K562 (cell line): Measurements from ENCODE around the gene EPB41L3. TPM values are rescaled to one million over a fixed set of nuclear protein-coding genes. Genes with fewer than 3 reads are reported as not detected.
A peak's percentile ranks its signal among the peaks of the same experiment; 100 is the strongest.

Experiments
- ATAC-seq: fragments of 200-7000 bp; cut with Tn5 transposase; 3 replicates; pipeline ENCODE4 v1.9.1; 2020; ENCODE audit warnings: moderate library complexity
- BruUV-seq: library from RNA; stranded (reverse); fragments of 400-500 nt; replicated peaks from 2 replicates; lab custom pipeline; 2021; lab: Mats Ljungman, UMichigan
- CTCF ChIA-PET: fragments of 300-600 bp; formaldehyde crosslinking; extraction: SDS; loops from one replicate; lab custom pipeline; 2021; ENCODE audit warnings: low intra/inter-chr PET ratio; lab: Yijun Ruan, JAX
- POLR2A ChIA-PET: fragments of 300-600, 350-650 bp; sonication (Branson Sonifier 250); formaldehyde crosslinking; extraction: SDS; loops from one replicate; lab custom pipeline; 2021; ENCODE audit warnings: antibody characterized with exemption, inconsistent platforms; lab: Yijun Ruan, JAX
- DNase-seq, 4 experiments: peaks; one replicate each; pipeline versions ENCODE4 v3.0.0 to v3.0.0-alpha.2; 2011 to 2018; ENCODE audit warnings: low spot score in 3 of 4, mixed read lengths in 3 of 4; ENCODE audit errors: extremely low read depth in 1 of 4
- FAIRE-seq: peaks from 2 replicates; lab custom pipeline; 2011; peaks lifted over from hg19 to GRCh38; lab: Jason Lieb, UNC
- H2AFZ ChIP-seq: 2 replicates; pipeline ENCODE4 v1.6.0; 2011; ENCODE audit warnings: low read depth, low read length, control low read depth, inconsistent platforms
- H3K27ac ChIP-seq: fragments of 200-600 bp; 3 replicates; pipeline ENCODE4 v1.8.0; 2011; ENCODE audit warnings: low read depth, mild to moderate bottlenecking, control low read depth, inconsistent platforms, low read length, moderate library complexity, mixed read lengths; ENCODE audit errors: extremely low read depth
- H3K27me3 ChIP-seq, 2 experiments: fragments of 300-600 bp in 1 of 2; 2 replicates in 1 of 2; 3 replicates in 1 of 2; pipeline versions ENCODE4 v1.6.0 to v1.8.0; 2011; ENCODE audit warnings: inconsistent platforms in 2 of 2, low read length in 2 of 2, mild to moderate bottlenecking in 1 of 2, mixed read lengths in 1 of 2, moderate library complexity in 1 of 2; ENCODE audit not compliant: control insufficient read depth in 2 of 2, insufficient read depth in 2 of 2
- H3K36me3 ChIP-seq: fragments of 300-600 bp; 3 replicates; pipeline ENCODE4 v1.8.0; 2011; ENCODE audit warnings: mild to moderate bottlenecking, low read length, inconsistent platforms; ENCODE audit not compliant: control insufficient read depth, insufficient read depth
- H3K4me1 ChIP-seq, 2 experiments: fragments of 200-600 bp in 1 of 2; replicated peaks in 1 of 2; 2 replicates in 1 of 2; 3 replicates in 1 of 2; pipeline versions ENCODE4 v1.5.1 to v1.8.0; 2011; ENCODE audit warnings: inconsistent platforms in 2 of 2, low read length in 2 of 2, mild to moderate bottlenecking in 1 of 2, mixed read lengths in 1 of 2, moderate library complexity in 1 of 2; ENCODE audit not compliant: control insufficient read depth in 2 of 2, insufficient read depth in 2 of 2
- H3K4me2 ChIP-seq: 2 replicates; pipeline ENCODE4 v1.6.1; 2011; ENCODE audit warnings: low read length, control low read depth, inconsistent platforms, mixed read lengths; ENCODE audit not compliant: insufficient read depth
- H3K4me3 ChIP-seq: fragments of 200-600 bp; sonication (generic), shearing (Covaris generic); 2 replicates; pipeline ENCODE4 v1.5.1; 2016; ENCODE audit warnings: control low read depth, inconsistent platforms
- H3K79me2 ChIP-seq: fragments of 200-600 bp; 3 replicates; pipeline ENCODE4 v1.8.0; 2011; ENCODE audit warnings: low read length, inconsistent platforms; ENCODE audit not compliant: control insufficient read depth, insufficient read depth
- H3K9ac ChIP-seq, 2 experiments: 2 replicates each; pipeline versions ENCODE4 v1.6.0 to v1.6.1; 2011; ENCODE audit warnings: low read depth in 2 of 2, low read length in 2 of 2, control low read depth in 1 of 2, inconsistent platforms in 1 of 2, mild to moderate bottlenecking in 1 of 2, mixed read lengths in 1 of 2; ENCODE audit not compliant: insufficient read depth in 1 of 2
- H3K9me1 ChIP-seq: one replicate; pipeline ENCODE4 v1.6.0; 2011; ENCODE audit warnings: inconsistent platforms, mild to moderate bottlenecking, low read length, moderate library complexity; ENCODE audit not compliant: control insufficient read depth, insufficient read depth
- H3K9me3 ChIP-seq: replicated peaks from 2 replicates; pipeline ENCODE4 v1.5.1; 2011; ENCODE audit warnings: low read depth, low read length, inconsistent platforms; ENCODE audit not compliant: control insufficient read depth, insufficient read depth
- H4K20me1 ChIP-seq: replicated peaks from 2 replicates; pipeline ENCODE4 v1.6.1; 2011; ENCODE audit warnings: low read length, inconsistent platforms, mixed read lengths; ENCODE audit not compliant: control insufficient read depth, insufficient read depth
- DIDO1 ChIP-seq: fragments of 450-650 bp; IDR thresholded peaks from 2 replicates; pipeline ENCODE4 v1.6.1; 2016; ENCODE audit warnings: low read depth, missing biosample characterization, missing genetic modification characterization
- KLF10 ChIP-seq: fragments of 250-450 bp; sonication (Bioruptor Pico); IDR thresholded peaks from 2 replicates; pipeline ENCODE4 v1.6.1; 2021; ENCODE audit warnings: matching md5 sums
- MAFG ChIP-seq: fragments of 450-650 bp; conservative IDR thresholded peaks from 2 replicates; pipeline ENCODE4 v1.6.1; 2016; ENCODE audit warnings: missing genetic modification characterization, missing compliant biosample characterization
- NFIC ChIP-seq: fragments of 450-650 bp; IDR thresholded peaks from 2 replicates; pipeline ENCODE4 v1.6.1; 2017; ENCODE audit warnings: mild to moderate bottlenecking, inconsistent platforms
- PML ChIP-seq: IDR thresholded peaks from 2 replicates; pipeline ENCODE4 v1.6.1; 2012; ENCODE audit warnings: low read length, inconsistent platforms
- TAF9B ChIP-seq: fragments of 450-650 bp; IDR thresholded peaks from 2 replicates; pipeline ENCODE4 v1.6.1; 2018; ENCODE audit warnings: mild to moderate bottlenecking; ENCODE audit not compliant: partially characterized antibody
- TOE1 ChIP-seq, 2 experiments: fragments of 450-650 bp in 1 of 2; sonication (generic) in 1 of 2; formaldehyde crosslinking in 1 of 2; IDR thresholded peaks; 2 replicates each; pipeline versions ENCODE4 v1.7.1 to v1.8.0; 2016 to 2022; ENCODE audit warnings: borderline replicate concordance in 2 of 2, mild to moderate bottlenecking in 2 of 2, antibody characterized with exemption in 1 of 2, inconsistent platforms in 1 of 2, low read depth in 1 of 2, missing genetic modification reagents in 1 of 2, moderate library complexity in 1 of 2
- YBX1 ChIP-seq: fragments of 450-650 bp; IDR thresholded peaks from 2 replicates; pipeline ENCODE4 v1.7.1; 2016; ENCODE audit warnings: mild to moderate bottlenecking
- ZNF165 ChIP-seq: fragments of 250-450 bp; sonication (Bioruptor Pico); IDR thresholded peaks from 2 replicates; pipeline ENCODE4 v1.4.0; 2020; ENCODE audit warnings: borderline replicate concordance
- ZNF316 ChIP-seq: fragments of 450-650 bp; IDR thresholded peaks from 2 replicates; pipeline ENCODE4 v1.6.1; 2016
- ZNF764 ChIP-seq: fragments of 250-450 bp; sonication (Bioruptor Pico); IDR thresholded peaks from 2 replicates; pipeline ENCODE4 v1.4.0; 2020; ENCODE audit warnings: low read depth, mild to moderate bottlenecking, moderate library complexity
- WGBS: fragments of 100-300 bp; shearing (Covaris generic); methylation state at CpG from one replicate; pipeline ENCODE4 v1.1.6; 2016; ENCODE audit warnings: low coverage, mixed read lengths; ENCODE audit not compliant: insufficient coverage; ENCODE audit errors: missing lambda C conversion rate; 5-methylcytosine and 5-hydroxymethylcytosine counted together
- in situ Hi-C: fragments of 300-500 bp; cut with MboI; formaldehyde crosslinking; loops from 4 replicates; pipeline ENCODE4 v1.15.0; 2018; ENCODE audit warnings: inconsistent platforms, mixed read lengths
- intact Hi-C: fragments of 100-400 bp; cut with micrococcal nuclease; formaldehyde crosslinking; loops from 2 replicates; pipeline ENCODE4 v1.14.2; 2022
- polyA plus RNA-seq, 8 experiments: library from polyadenylated mRNA; depleted of rRNA in 4 of 8; stranded (reverse) in 5 of 8; unstranded in 3 of 8; fragments of >200 nt; fragmentation: Nextera tagmentation in 2 of 8; fragmentation: Illumina TruSeq in 1 of 8; extraction: Ambion mirVana in 2 of 8; extraction: Trizol in 1 of 8; gene quantifications; 2 replicates each; pipeline versions ENCODE4 v1.2.1 to v1.2.3, GENCODE V29; 2011 to 2014; ENCODE audit warnings: inconsistent platforms in 1 of 8, missing spikeins in 1 of 8
- total RNA-seq, 7 experiments: library from RNA; depleted of rRNA in 6 of 7; stranded (reverse); fragments of >200 nt in 6 of 7; fragmentation: Illumina TruSeq in 2 of 7; extraction: Trizol in 2 of 7; gene quantifications; 2 replicates each; pipeline versions ENCODE4 v1.2.1 to v1.2.3, GENCODE V29; 2011 to 2021; ENCODE audit warnings: low replicate concordance in 1 of 7
- TF ChIP-seq, protein P1 (sequence below): sonication (generic); formaldehyde crosslinking; IDR thresholded peaks from 2 replicates; pipeline ENCODE4 v1.8.0; 2022; ENCODE audit warnings: mild to moderate bottlenecking, missing genetic modification reagents
- TF ChIP-seq, protein P2 (sequence below): fragments of 250-450 bp; sonication (Bioruptor Pico); IDR thresholded peaks from 2 replicates; pipeline ENCODE4 v1.4.0; 2020; ENCODE audit warnings: mild to moderate bottlenecking, moderate library complexity

EPB41L3 gene
- total and polyA plus RNA-seq, 9 of the 15 experiments (the other 6 are each of a cell fraction or from before 2014, with no cell fraction given): 0.44 to 0.49 TPM; not detected in 7

DNA sequence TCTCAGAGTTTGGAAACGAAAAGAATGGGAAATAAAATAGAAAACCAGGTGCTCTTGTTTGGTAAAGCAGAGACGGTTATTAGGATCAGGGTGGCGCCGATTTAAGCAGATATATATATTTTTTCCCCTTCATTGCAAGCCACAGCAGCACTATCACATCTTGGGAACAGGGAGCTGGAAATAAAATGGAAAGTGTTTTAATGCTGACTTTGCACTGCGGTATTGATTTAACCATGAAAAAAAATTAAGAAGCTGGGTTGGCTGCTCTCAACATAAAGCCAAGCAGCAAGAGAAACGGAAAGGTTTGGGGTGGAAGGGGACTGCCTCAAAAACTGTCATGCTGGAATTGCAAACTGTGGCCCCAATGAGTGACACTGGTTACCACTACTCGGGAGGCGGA, 145.5 kb downstream of the EPB41L3 start:
- intact Hi-C loops (no loop called here), in situ Hi-C loops (no loop called here)
- 0% methylated on average over 8 of the region's 8 CpGs for WGBS
- Histone ChIP-seq H3K4me2 (no peak overlapping the region), H3K27me3 (no peaks in the 10 kb centered on the region), H4K20me1 (no peaks in the 10 kb centered on the region), H3K4me1 (no peaks in the 10 kb centered on the region), H3K4me3 (no peak overlapping the region), H2AFZ (no peak overlapping the region), H3K9ac (no peak overlapping the region), H3K36me3 (no peaks in the 10 kb centered on the region), H3K9me3 (no peaks in the 10 kb centered on the region), H3K79me2 (no peaks in the 10 kb centered on the region), H3K27ac (no peak overlapping the region), H3K9me1 (no peaks in the 10 kb centered on the region)
- TF ChIP-seq ZNF316: peak; percentile 35; the same call in 1 of the 2 replicates
- TF ChIP-seq DIDO1 (tag): no peak
- 0 out of 2 replicates have a peak, but pooled peaks have one; percentile 15 for TF ChIP-seq MAFG (tag)
- BruUV-seq: no TSS peak
- no peak for ATAC-seq
- POLR2A ChIA-PET: no interaction called here
- DNase-seq: no peak
- CTCF ChIA-PET: no interaction called here
- no peak for FAIRE-seq

DNA sequence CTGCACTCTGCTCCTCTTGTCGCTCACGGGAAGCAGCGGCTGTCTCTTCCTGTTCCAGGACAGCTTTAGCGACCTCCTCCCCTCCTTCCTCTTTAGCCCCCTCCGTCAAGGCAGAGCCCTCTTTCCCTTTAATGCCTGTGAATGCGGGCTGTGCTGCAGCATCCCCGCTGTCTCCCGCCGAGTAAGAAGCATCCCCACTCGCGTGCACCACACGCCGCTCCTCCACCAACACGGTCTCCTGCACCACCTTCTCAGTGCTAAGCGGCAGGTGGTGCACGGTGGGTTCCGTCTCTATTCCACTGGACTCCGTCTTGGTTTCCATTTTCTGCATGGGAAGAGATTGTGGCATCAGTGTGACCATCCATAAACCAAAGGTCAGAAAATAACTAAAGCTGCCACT, 146.7 kb downstream of the EPB41L3 start:
- FAIRE-seq (no peak), ATAC-seq (no peak), DNase-seq (no peak)
- Histone ChIP-seq H3K4me1 (no peaks in the 10 kb centered on the region), H4K20me1 (no peaks in the 10 kb centered on the region), H3K79me2 (no peaks in the 10 kb centered on the region), H3K4me3 (no peak overlapping the region), H3K36me3 (no peaks in the 10 kb centered on the region), H3K27ac (no peak overlapping the region), H3K9me3 (no peaks in the 10 kb centered on the region), H2AFZ (no peak overlapping the region), H3K9ac (no peak overlapping the region), H3K9me1 (no peaks in the 10 kb centered on the region), H3K4me2 (no peak overlapping the region), H3K27me3 (no peaks in the 10 kb centered on the region)
- WGBS: under 1% methylated on average over 17 of the region's 18 CpGs
- intact Hi-C loops (no loop called here), in situ Hi-C loops (no loop called here)
- TF ChIP-seq ZNF764 (CRISPR knock-in tag) (no peak), KLF10 (CRISPR knock-in tag) (no peak), YBX1 (no peak), TAF9B (no peak), NFIC (no peak), ZNF165 (no peak), PML (no peak), TOE1 (IDR thresholded peaks at IDR 0.05; ENCODE audit: borderline replicate concordance) (no peak), TOE1 (CRISPR knock-in tag; IDR thresholded peaks at IDR 0.05; ENCODE audit: borderline replicate concordance, low read depth) (no peak)
- TF ChIP-seq, protein P1, sequence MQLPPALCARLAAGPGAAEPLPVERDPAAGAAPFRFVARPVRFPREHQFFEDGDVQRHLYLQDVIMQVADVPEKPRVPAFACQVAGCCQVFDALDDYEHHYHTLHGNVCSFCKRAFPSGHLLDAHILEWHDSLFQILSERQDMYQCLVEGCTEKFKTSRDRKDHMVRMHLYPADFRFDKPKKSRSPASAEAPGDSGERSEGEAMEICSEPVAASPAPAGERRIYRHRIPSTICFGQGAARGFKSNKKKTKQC: no peak
- TF ChIP-seq, protein P2, sequence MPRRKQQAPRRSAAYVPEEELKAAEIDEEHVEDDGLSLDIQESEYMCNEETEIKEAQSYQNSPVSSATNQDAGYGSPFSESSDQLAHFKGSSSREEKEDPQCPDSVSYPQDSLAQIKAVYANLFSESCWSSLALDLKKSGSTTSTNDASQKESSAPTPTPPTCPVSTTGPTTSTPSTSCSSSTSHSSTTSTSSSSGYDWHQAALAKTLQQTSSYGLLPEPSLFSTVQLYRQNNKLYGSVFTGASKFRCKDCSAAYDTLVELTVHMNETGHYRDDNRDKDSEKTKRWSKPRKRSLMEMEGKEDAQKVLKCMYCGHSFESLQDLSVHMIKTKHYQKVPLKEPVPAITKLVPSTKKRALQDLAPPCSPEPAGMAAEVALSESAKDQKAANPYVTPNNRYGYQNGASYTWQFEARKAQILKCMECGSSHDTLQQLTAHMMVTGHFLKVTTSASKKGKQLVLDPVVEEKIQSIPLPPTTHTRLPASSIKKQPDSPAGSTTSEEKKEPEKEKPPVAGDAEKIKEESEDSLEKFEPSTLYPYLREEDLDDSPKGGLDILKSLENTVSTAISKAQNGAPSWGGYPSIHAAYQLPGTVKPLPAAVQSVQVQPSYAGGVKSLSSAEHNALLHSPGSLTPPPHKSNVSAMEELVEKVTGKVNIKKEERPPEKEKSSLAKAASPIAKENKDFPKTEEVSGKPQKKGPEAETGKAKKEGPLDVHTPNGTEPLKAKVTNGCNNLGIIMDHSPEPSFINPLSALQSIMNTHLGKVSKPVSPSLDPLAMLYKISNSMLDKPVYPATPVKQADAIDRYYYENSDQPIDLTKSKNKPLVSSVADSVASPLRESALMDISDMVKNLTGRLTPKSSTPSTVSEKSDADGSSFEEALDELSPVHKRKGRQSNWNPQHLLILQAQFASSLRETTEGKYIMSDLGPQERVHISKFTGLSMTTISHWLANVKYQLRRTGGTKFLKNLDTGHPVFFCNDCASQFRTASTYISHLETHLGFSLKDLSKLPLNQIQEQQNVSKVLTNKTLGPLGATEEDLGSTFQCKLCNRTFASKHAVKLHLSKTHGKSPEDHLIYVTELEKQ (CRISPR knock-in tag): no peak
- CTCF ChIA-PET: no interaction called here
- POLR2A ChIA-PET: interaction anchor here (0.6 kb wide), 1 partner anchor 15 kb away, joined by 3 read pairs; no protein-coding TSS in a partner anchor
- BruUV-seq: no TSS peak
